Transverse colon (tissue), 4 donors: ENCODE data around the gene DBX1. TPM values are rescaled to one million over a fixed set of nuclear protein-coding genes. Genes with fewer than 3 reads are reported as not detected.

Experiments
- DNase-seq: peaks from one replicate; pipeline ENCODE4 v3.0.0-alpha.2; 2019
- H3K27ac ChIP-seq, 4 donors: fragments of 200-600 bp; sonication (generic); 2 replicates each; pipeline ENCODE4 v1.5.1; 2016 to 2018; ENCODE audit warnings: inconsistent platforms in 4 of 4
- H3K27me3 ChIP-seq: fragments of 200-600 bp; sonication (generic); 2 replicates; pipeline ENCODE4 v1.5.1; 2017; ENCODE audit warnings: inconsistent platforms
- H3K36me3 ChIP-seq, 4 donors: fragments of 200-600 bp; sonication (generic); 2 replicates each; pipeline ENCODE4 v1.5.1; 2017 to 2019; ENCODE audit warnings: inconsistent platforms in 4 of 4
- H3K4me1 ChIP-seq, 4 donors: fragments of 200-600 bp; sonication (generic); 2 replicates each; pipeline ENCODE4 v1.5.1; 2017 to 2020; ENCODE audit warnings: inconsistent platforms in 4 of 4
- H3K4me3 ChIP-seq, 4 donors: fragments of 200-600 bp; sonication (generic); 1 replicate in 1 of 4; 2 replicates in 3 of 4; pipeline versions ENCODE4 v1.5.1 to v1.6.1; 2017 to 2019; ENCODE audit warnings: inconsistent platforms in 4 of 4
- H3K9me3 ChIP-seq, 2 donors: fragments of 200-600 bp; sonication (generic); 2 replicates each; pipeline ENCODE4 v1.5.1; 2017 to 2019; ENCODE audit warnings: inconsistent platforms in 2 of 2
- EP300 ChIP-seq: sonication (generic); formaldehyde crosslinking; IDR thresholded peaks from one replicate; pipeline ENCODE4 v1.6.1; 2017; ENCODE audit warnings: antibody characterized with exemption, low read depth
- POLR2A ChIP-seq: fragments of 450-650 bp; IDR thresholded peaks from one replicate; pipeline ENCODE4 v1.6.1; 2016; ENCODE audit warnings: antibody characterized with exemption, mild to moderate bottlenecking, moderate library complexity
- POLR2AphosphoS5 ChIP-seq, 3 donors: sonication (generic); formaldehyde crosslinking; IDR thresholded peaks; one replicate each; pipeline ENCODE4 v1.6.1; 2016; ENCODE audit warnings: antibody characterized with exemption in 3 of 3
- whole genome bisulfite sequencing, 2 donors: methylation state at CpG; one replicate each; pipeline ENCODE4 v1.1.5; 2018; ENCODE audit warnings: low coverage in 1 of 2; 5-methylcytosine and 5-hydroxymethylcytosine counted together
- in situ Hi-C, 4 donors: fragments of 200-750 bp; cut with MboI; loops; one replicate each; pipeline versions ENCODE4 v1.15.0 to v1.15.1; 2017; ENCODE audit warnings: low sequenced_read_pairs in 3 of 4, low pct_ligation_motif_present in 1 of 4, low pct_unique_long_range_greater_than_20kb in 1 of 4
- intact Hi-C: fragments of 100-400 bp; cut with DNase I; formaldehyde crosslinking; loops from one replicate; pipeline ENCODE4 v1.15.1; 2023; ENCODE audit warnings: low total_unique reads
- total RNA-seq, 4 donors: library from RNA; depleted of rRNA; stranded (reverse); fragments of >200 nt; gene quantifications; one replicate each; pipeline ENCODE4 v1.1.0, GENCODE V29; 2016
- TF ChIP-seq, protein P1 (sequence below), 5 experiments: fragments of 200-600 bp in 3 of 5; fragments of 450-650 bp in 2 of 5; sonication (generic) in 3 of 5; IDR thresholded peaks; 1 replicate in 2 of 5; 2 replicates in 3 of 5; pipeline ENCODE4 v1.5.1; 2016 to 2017; ENCODE audit warnings: antibody characterized with exemption in 5 of 5, inconsistent platforms in 3 of 5, mild to moderate bottlenecking in 2 of 5, moderate library complexity in 1 of 5

Gene DBX1
- total RNA-seq, 4 donors from 2014 or later: not detected

DNA sequence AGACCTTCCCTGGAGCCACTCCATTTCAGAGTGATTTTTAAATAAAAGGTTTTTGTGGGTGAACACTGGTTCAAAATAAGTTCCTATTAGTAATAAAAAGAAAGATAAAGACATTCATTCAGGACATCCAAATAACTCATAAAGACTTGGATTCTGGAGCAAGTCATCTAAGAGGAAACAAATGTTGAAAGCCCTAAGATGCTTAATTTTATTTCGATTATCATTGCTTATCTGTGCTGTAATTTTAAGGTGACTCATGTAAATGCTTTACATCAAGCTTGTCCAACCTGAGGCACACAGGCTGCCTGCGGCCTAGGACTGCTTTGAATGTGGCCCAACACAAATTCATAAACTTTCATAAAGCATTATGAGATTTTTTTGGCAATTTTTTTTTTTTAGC is 34.2 kb upstream of the DBX1 start:
- H3K27me3 ChIP-seq: peaks cover 5% of the 10 kb centered on the region
- H3K4me3 ChIP-seq: no peak overlapping the region
- WGBS, 2 donors: 79 to 83% methylated on average over 2 of the region's 2 CpGs
- in situ Hi-C loops (no loop called here), intact Hi-C loops (no loop called here)
- H3K4me1 ChIP-seq: no peaks in the 10 kb centered on the region
- no peak for DNase-seq
- no peak for TF ChIP-seq POLR2A
- TF ChIP-seq EP300: no peak
- TF ChIP-seq, protein P1, sequence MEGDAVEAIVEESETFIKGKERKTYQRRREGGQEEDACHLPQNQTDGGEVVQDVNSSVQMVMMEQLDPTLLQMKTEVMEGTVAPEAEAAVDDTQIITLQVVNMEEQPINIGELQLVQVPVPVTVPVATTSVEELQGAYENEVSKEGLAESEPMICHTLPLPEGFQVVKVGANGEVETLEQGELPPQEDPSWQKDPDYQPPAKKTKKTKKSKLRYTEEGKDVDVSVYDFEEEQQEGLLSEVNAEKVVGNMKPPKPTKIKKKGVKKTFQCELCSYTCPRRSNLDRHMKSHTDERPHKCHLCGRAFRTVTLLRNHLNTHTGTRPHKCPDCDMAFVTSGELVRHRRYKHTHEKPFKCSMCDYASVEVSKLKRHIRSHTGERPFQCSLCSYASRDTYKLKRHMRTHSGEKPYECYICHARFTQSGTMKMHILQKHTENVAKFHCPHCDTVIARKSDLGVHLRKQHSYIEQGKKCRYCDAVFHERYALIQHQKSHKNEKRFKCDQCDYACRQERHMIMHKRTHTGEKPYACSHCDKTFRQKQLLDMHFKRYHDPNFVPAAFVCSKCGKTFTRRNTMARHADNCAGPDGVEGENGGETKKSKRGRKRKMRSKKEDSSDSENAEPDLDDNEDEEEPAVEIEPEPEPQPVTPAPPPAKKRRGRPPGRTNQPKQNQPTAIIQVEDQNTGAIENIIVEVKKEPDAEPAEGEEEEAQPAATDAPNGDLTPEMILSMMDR (IDR thresholded peaks at IDR 0.05): no peak
- TF ChIP-seq POLR2AphosphoS5 (IDR thresholded peaks at IDR 0.05): no peak
- H3K27ac ChIP-seq: no peak overlapping the region
- no peaks in the 10 kb centered on the region for H3K9me3 ChIP-seq
- H3K36me3 ChIP-seq: no peaks in the 10 kb centered on the region

DNA sequence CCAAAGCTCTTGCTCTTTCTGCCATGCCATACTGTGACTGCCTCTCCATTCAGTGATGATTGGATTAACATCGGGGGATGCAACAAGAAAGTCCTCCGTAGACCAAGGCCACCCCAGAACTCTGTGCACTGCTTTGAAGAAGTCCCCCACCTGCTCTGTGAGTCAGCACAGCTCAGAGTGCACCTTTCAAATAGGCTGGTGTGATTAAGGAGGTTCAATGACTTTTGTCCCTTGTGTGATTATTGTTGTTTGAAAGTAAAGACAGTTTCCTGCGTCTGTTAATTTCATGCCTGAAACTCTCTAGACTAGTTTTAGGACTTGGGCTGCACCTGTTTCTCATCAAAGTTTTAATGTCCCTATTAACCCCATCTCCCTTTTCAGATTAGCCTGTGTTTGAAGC is 33.0 kb upstream of the DBX1 start:
- 14 to 85% methylated on average over 1 to 3 of the region's 3 CpGs for WGBS, 2 donors
- H3K4me3 ChIP-seq: no peak overlapping the region
- in situ Hi-C loops: no loop called here
- H3K4me1 ChIP-seq: no peaks in the 10 kb centered on the region
- H3K27ac ChIP-seq: no peak overlapping the region
- no peak for DNase-seq
- H3K36me3 ChIP-seq: no peaks in the 10 kb centered on the region
- H3K27me3 ChIP-seq: peaks cover 5% of the 10 kb centered on the region
- no peaks in the 10 kb centered on the region for H3K9me3 ChIP-seq
- intact Hi-C loops: no loop called here
- no peak for TF ChIP-seq POLR2AphosphoS5 (IDR thresholded peaks at IDR 0.05)
- no peak for TF ChIP-seq POLR2A
- no peak for TF ChIP-seq EP300
- TF ChIP-seq, protein P1 (IDR thresholded peaks at IDR 0.05): no peak

DNA sequence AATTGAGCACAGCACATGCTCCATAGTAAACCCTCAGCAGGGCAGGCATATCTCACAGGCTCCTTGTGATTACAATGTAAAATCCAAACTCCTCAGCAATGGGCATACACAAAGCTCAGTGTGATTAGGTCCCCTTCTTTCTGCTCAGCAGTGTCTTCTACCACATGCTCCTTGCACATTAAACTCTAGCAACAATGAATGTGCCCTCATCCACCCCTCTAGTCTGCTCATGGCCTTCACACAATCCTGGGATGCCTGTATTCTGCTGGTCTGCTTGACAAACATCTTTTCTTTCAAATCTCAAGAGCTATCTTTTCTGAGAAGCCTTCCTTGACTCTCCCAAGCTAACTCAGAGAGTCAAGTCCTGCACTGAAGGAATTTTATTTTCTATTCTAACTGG is 32.4 kb upstream of the DBX1 start:
- Histone ChIP-seq H3K27me3 (no peaks in the 10 kb centered on the region), H3K4me3 (no peak overlapping the region), H3K4me1 (no peaks in the 10 kb centered on the region), H3K9me3 (no peaks in the 10 kb centered on the region), H3K36me3 (no peaks in the 10 kb centered on the region), H3K27ac (no peak overlapping the region)
- intact Hi-C loops (no loop called here), in situ Hi-C loops (no loop called here)
- TF ChIP-seq POLR2A (no peak), POLR2AphosphoS5 (IDR thresholded peaks at IDR 0.05) (no peak), EP300 (no peak)
- TF ChIP-seq, protein P1 (IDR thresholded peaks at IDR 0.05): no peak
- DNase-seq: no peak

DNA sequence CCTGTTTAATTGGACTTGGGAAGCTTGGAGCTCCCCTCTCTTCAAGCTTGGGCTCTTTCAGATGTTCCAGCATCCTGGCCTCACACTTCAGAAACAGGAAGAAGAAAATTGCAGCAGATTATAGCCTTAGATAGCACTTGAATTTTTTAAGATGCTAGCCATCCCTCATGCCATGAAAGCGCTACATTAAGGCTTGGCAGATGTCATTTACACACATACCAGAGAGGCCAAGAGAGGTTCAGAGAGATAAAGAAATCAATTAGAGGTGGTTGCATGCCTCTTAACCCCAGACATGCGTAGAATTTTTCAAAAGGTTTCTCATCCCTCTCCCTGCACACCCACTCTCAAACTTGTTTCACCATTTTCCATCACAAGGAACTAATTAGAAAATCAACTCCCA is 31.9 kb upstream of the DBX1 start:
- H3K4me1 ChIP-seq: no peaks in the 10 kb centered on the region
- H3K27ac ChIP-seq: no peak overlapping the region
- TF ChIP-seq EP300 (no peak), POLR2A (no peak), POLR2AphosphoS5 (IDR thresholded peaks at IDR 0.05) (no peak)
- TF ChIP-seq, protein P1 (IDR thresholded peaks at IDR 0.05): no peak
- intact Hi-C loops (no loop called here), in situ Hi-C loops (no loop called here)
- DNase-seq: no peak
- H3K4me3 ChIP-seq: no peak overlapping the region
- H3K9me3 ChIP-seq: no peaks in the 10 kb centered on the region
- 70 to 80% methylated on average over 2 of the region's 2 CpGs for WGBS, 2 donors
- H3K27me3 ChIP-seq: no peaks in the 10 kb centered on the region
- H3K36me3 ChIP-seq: no peaks in the 10 kb centered on the region
